Measurements from ENCODE around the gene TAAR5. TPM values are rescaled to one million over a fixed set of nuclear protein-coding genes. Genes with fewer than 3 reads are reported as not detected.
"Not testable (repeated sequence)": the region's sequence is repeated elsewhere in the genome, so short reads cannot be mapped to it uniquely, and the experiment has no call there.

Gene TAAR5, protein sequence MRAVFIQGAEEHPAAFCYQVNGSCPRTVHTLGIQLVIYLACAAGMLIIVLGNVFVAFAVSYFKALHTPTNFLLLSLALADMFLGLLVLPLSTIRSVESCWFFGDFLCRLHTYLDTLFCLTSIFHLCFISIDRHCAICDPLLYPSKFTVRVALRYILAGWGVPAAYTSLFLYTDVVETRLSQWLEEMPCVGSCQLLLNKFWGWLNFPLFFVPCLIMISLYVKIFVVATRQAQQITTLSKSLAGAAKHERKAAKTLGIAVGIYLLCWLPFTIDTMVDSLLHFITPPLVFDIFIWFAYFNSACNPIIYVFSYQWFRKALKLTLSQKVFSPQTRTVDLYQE
- polyA plus RNA-seq (2013, experiment 1 of 2), result not detected
- polyA plus RNA-seq (2013, experiment 2 of 2), result not detected

DNA sequence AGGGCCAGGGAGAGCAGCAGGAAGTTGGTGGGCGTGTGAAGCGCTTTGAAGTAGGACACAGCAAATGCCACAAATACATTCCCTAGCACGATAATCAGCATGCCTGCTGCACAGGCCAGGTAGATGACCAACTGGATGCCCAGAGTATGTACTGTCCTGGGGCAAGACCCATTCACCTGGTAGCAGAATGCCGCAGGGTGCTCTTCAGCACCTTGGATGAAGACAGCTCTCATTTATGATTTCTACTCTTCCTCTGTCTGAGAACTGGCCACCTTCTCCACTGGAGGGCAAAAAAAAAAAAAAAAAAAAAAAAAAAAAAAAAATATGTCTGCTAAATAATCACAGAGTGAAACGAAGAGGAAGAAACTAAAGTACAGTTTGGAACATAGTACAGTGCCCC, at the start of gene TAAR5:
TAAR5 (minus strand) TSS at position 288 of the 400 bp plus-strand sequence; CDS start at position 233, 55 bp downstream.
- Histone ChIP-seq H3K9ac (ENCODE audit: low read depth, low read length, poor library complexity) (no peak within 1 kb of the TSS), H3K36me3 (replicated peaks in 1 of 2; ENCODE audit: control insufficient read depth in 2 of 2, insufficient read depth in 2 of 2, low read length in 2 of 2) (no peaks in the 10 kb centered on the region), H3K18ac (ENCODE audit: low read length) (no peak within 1 kb of the TSS), H4K91ac (ENCODE audit: low read depth, low read length, poor library complexity) (no peak within 1 kb of the TSS), H2BK12ac (ENCODE audit: low read length) (no peak within 1 kb of the TSS), H4K8ac (ENCODE audit: low read depth, low read length) (no peak within 1 kb of the TSS), H3K4me2 (ENCODE audit: insufficient read depth, low read length, poor library complexity, severe bottlenecking) (no peak within 1 kb of the TSS), H3K4me3 (ENCODE audit: low read length in 2 of 2) (peak within 1 kb of the TSS in 1 of 2 donors; percentile 18), H3K27me3 (ENCODE audit: control insufficient read depth in 3 of 3, insufficient read depth in 3 of 3, low read depth in 1 of 3, low read length in 3 of 3) (no peaks in the 10 kb centered on the region), H2BK15ac (ENCODE audit: low read length) (no peak within 1 kb of the TSS), H2BK5ac (ENCODE audit: low read length) (no peak within 1 kb of the TSS), H3K79me1 (ENCODE audit: low read depth, low read length) (no peaks in the 10 kb centered on the region), H3K23ac (ENCODE audit: low read depth, low read length, poor library complexity) (no peak within 1 kb of the TSS), H3K27ac (replicated peaks; ENCODE audit: low read length) (no peak within 1 kb of the TSS), H2AK5ac (ENCODE audit: low read depth, low read length) (no peak within 1 kb of the TSS), H3K4me1 (ENCODE audit: control insufficient read depth in 2 of 2, insufficient read depth in 1 of 2, low read depth in 1 of 2, low read length in 2 of 2) (no peaks in the 10 kb centered on the region), H3K14ac (ENCODE audit: low read length) (no peak within 1 kb of the TSS), H3K9me3 (replicated peaks in 1 of 2; ENCODE audit: control insufficient read depth in 2 of 2, insufficient read depth in 1 of 2, low read depth in 1 of 2, low read length in 2 of 2) (no peaks in the 10 kb centered on the region), H2BK120ac (ENCODE audit: low read depth, low read length) (no peak within 1 kb of the TSS), H2AFZ (ENCODE audit: low read length) (no peak within 1 kb of the TSS), H3K4ac (ENCODE audit: low read length) (no peak within 1 kb of the TSS)
- no CpG with 5 or more reads among the region's 5 CpGs for WGBS, 2 donors (ENCODE audit: extremely low coverage in 2 of 2, insufficient read length in 2 of 2, insufficient replicate concordance in 1 of 2)
- no peak for DNase-seq (ENCODE audit: low spot score)

DNA sequence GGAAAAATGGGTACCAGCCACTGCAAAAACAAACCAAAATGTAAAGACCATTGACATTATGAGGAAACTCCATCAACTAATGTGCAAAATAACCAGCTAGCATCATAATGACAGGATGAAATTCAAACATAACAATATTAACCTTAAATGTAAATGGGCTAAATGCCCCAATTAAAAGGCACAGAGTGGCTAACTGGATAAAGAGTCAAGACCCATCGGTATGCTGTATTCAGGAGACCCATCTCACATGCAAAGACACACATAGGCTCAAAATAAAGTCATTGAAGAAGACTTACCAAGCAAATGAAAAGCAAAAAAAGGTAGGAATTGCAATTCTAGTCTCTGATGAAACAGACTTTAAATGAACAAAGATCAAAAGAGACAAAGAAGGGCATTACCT, 47.6 kb upstream of the TAAR5 start:
- not testable (repeated sequence) for H3K27ac ChIP-seq (replicated peaks; ENCODE audit: low read length)
- WGBS, 2 donors (ENCODE audit: extremely low coverage in 2 of 2, insufficient read length in 2 of 2, insufficient replicate concordance in 1 of 2), result no CpG with 5 or more reads among the region's 1 CpG

DNA sequence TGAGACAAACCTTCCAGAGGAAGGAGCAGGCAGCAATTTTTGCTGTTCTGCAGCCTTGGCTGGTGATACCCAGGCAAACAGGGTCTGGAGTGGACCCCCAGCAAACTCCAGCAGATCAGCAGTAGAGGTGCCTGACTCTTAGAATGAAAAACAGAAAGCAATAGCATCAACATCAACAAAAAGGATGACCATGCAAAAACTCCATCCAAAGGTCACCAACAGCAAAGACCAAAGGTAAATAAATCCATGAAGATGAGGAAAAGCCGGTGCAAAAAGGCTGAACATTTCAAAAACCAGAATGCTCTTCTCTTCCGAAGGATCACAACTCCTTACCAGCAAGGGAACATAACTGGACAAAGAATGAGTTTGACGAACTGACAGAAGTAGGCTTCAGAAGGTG, 46.4 kb upstream of the TAAR5 start:
- not testable (repeated sequence) for H3K9me3 ChIP-seq (replicated peaks in 1 of 2; ENCODE audit: control insufficient read depth in 2 of 2, insufficient read depth in 1 of 2, low read depth in 1 of 2, low read length in 2 of 2); H3K4ac ChIP-seq (ENCODE audit: low read length); H2AK5ac ChIP-seq (ENCODE audit: low read depth, low read length); H2BK120ac ChIP-seq (ENCODE audit: low read depth, low read length); H3K27me3 ChIP-seq (ENCODE audit: control insufficient read depth in 3 of 3, insufficient read depth in 3 of 3, low read depth in 1 of 3, low read length in 3 of 3); H3K9ac ChIP-seq (ENCODE audit: low read depth, low read length, poor library complexity); H3K18ac ChIP-seq (ENCODE audit: low read length); H3K4me1 ChIP-seq (ENCODE audit: control insufficient read depth in 2 of 2, insufficient read depth in 1 of 2, low read depth in 1 of 2, low read length in 2 of 2); H3K14ac ChIP-seq (ENCODE audit: low read length); H2BK5ac ChIP-seq (ENCODE audit: low read length); H3K36me3 ChIP-seq (replicated peaks in 1 of 2; ENCODE audit: control insufficient read depth in 2 of 2, insufficient read depth in 2 of 2, low read length in 2 of 2); H4K8ac ChIP-seq (ENCODE audit: low read depth, low read length); H2AFZ ChIP-seq (ENCODE audit: low read length); DNase-seq (ENCODE audit: low spot score); H3K4me2 ChIP-seq (ENCODE audit: insufficient read depth, low read length, poor library complexity, severe bottlenecking); H3K27ac ChIP-seq (replicated peaks; ENCODE audit: low read length); H3K79me1 ChIP-seq (ENCODE audit: low read depth, low read length); H4K91ac ChIP-seq (ENCODE audit: low read depth, low read length, poor library complexity); H3K4me3 ChIP-seq (ENCODE audit: low read length in 2 of 2); H2BK15ac ChIP-seq (ENCODE audit: low read length); H3K23ac ChIP-seq (ENCODE audit: low read depth, low read length, poor library complexity); H2BK12ac ChIP-seq (ENCODE audit: low read length)
- WGBS, 2 donors (ENCODE audit: extremely low coverage in 2 of 2, insufficient read length in 2 of 2, insufficient replicate concordance in 1 of 2), result no CpG with 5 or more reads among the region's 3 CpGs

More for the DNA sequence above, 47.6 kb upstream of the TAAR5 start:
- H3K4ac ChIP-seq (ENCODE audit: low read length); H2BK15ac ChIP-seq (ENCODE audit: low read length); H3K9me3 ChIP-seq (replicated peaks in 1 of 2; ENCODE audit: control insufficient read depth in 2 of 2, insufficient read depth in 1 of 2, low read depth in 1 of 2, low read length in 2 of 2); H3K36me3 ChIP-seq (replicated peaks in 1 of 2; ENCODE audit: control insufficient read depth in 2 of 2, insufficient read depth in 2 of 2, low read length in 2 of 2); H2AK5ac ChIP-seq (ENCODE audit: low read depth, low read length); H4K8ac ChIP-seq (ENCODE audit: low read depth, low read length); H2BK5ac ChIP-seq (ENCODE audit: low read length); H3K23ac ChIP-seq (ENCODE audit: low read depth, low read length, poor library complexity); H3K18ac ChIP-seq (ENCODE audit: low read length); H2AFZ ChIP-seq (ENCODE audit: low read length); H3K4me2 ChIP-seq (ENCODE audit: insufficient read depth, low read length, poor library complexity, severe bottlenecking); H4K91ac ChIP-seq (ENCODE audit: low read depth, low read length, poor library complexity); H3K9ac ChIP-seq (ENCODE audit: low read depth, low read length, poor library complexity); H3K14ac ChIP-seq (ENCODE audit: low read length); H2BK120ac ChIP-seq (ENCODE audit: low read depth, low read length); H3K79me1 ChIP-seq (ENCODE audit: low read depth, low read length); H3K4me1 ChIP-seq (ENCODE audit: control insufficient read depth in 2 of 2, insufficient read depth in 1 of 2, low read depth in 1 of 2, low read length in 2 of 2); H3K27me3 ChIP-seq (ENCODE audit: control insufficient read depth in 3 of 3, insufficient read depth in 3 of 3, low read depth in 1 of 3, low read length in 3 of 3); DNase-seq (ENCODE audit: low spot score); H3K4me3 ChIP-seq (ENCODE audit: low read length in 2 of 2); H2BK12ac ChIP-seq (ENCODE audit: low read length): not testable (repeated sequence)

DNA sequence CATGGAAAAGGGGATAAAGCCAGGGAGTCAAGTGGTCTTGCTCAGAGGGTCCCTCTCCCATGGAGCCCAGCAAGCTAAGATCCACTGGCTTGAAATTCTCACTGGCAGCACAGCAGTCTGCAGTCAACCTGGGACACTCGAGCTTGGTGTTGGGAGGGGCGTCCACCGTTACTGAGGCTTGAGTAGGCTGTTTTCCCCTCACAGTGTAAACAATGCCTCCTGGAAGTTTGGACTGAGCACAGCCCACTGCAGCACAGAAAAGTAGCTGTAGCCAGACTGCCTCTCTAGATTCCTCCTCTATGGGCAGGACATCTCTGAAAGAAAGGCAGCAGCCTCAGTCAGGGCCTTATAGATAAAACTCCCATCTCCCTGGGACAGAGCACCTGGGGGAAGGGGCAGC, 45.7 kb upstream of the TAAR5 start:
- H3K4me3 ChIP-seq (ENCODE audit: low read length in 2 of 2); H2AK5ac ChIP-seq (ENCODE audit: low read depth, low read length); H3K27ac ChIP-seq (replicated peaks; ENCODE audit: low read length); H3K9ac ChIP-seq (ENCODE audit: low read depth, low read length, poor library complexity); H3K27me3 ChIP-seq (ENCODE audit: control insufficient read depth in 3 of 3, insufficient read depth in 3 of 3, low read depth in 1 of 3, low read length in 3 of 3); H2BK5ac ChIP-seq (ENCODE audit: low read length); H3K18ac ChIP-seq (ENCODE audit: low read length); H3K4me2 ChIP-seq (ENCODE audit: insufficient read depth, low read length, poor library complexity, severe bottlenecking); H2BK15ac ChIP-seq (ENCODE audit: low read length); H3K23ac ChIP-seq (ENCODE audit: low read depth, low read length, poor library complexity); H4K8ac ChIP-seq (ENCODE audit: low read depth, low read length); DNase-seq (ENCODE audit: low spot score); H3K9me3 ChIP-seq (replicated peaks in 1 of 2; ENCODE audit: control insufficient read depth in 2 of 2, insufficient read depth in 1 of 2, low read depth in 1 of 2, low read length in 2 of 2); H3K79me1 ChIP-seq (ENCODE audit: low read depth, low read length); H3K36me3 ChIP-seq (replicated peaks in 1 of 2; ENCODE audit: control insufficient read depth in 2 of 2, insufficient read depth in 2 of 2, low read length in 2 of 2); H3K14ac ChIP-seq (ENCODE audit: low read length); H3K4me1 ChIP-seq (ENCODE audit: control insufficient read depth in 2 of 2, insufficient read depth in 1 of 2, low read depth in 1 of 2, low read length in 2 of 2); H2BK120ac ChIP-seq (ENCODE audit: low read depth, low read length); H4K91ac ChIP-seq (ENCODE audit: low read depth, low read length, poor library complexity); H3K4ac ChIP-seq (ENCODE audit: low read length); H2BK12ac ChIP-seq (ENCODE audit: low read length); H2AFZ ChIP-seq (ENCODE audit: low read length): not testable (repeated sequence)
- no CpG with 5 or more reads among the region's 3 CpGs for WGBS, 2 donors (ENCODE audit: extremely low coverage in 2 of 2, insufficient read length in 2 of 2, insufficient replicate concordance in 1 of 2)
